Inflammatory macrophage (primary cell): ENCODE data around the gene MED10.

Experiments used
- DNase-seq, 2 donors: peaks; one replicate each; pipeline ENCODE4 v3.0.0-alpha.2; 2020 to 2022

MED10 gene

GRCh38 chr5:6398570-6399230 lies 20.4 kb upstream of the MED10 start:
- no peak for DNase-seq

GRCh38 chr5:6397536-6398269 lies 19.4 kb upstream of the MED10 start:
- no peak for DNase-seq

- no peak for DNase-seq
Measured at GRCh38 chr5:6396836-6397535, 18.6 kb upstream of the MED10 start.

- DNase-seq = no peak
Measured at GRCh38 chr5:6396043-6396442, 17.7 kb upstream of the MED10 start.

- DNase-seq = no peak
Measured at GRCh38 chr5:6395621-6396020, 17.3 kb upstream of the MED10 start.

GRCh38 chr5:6395102-6395445 lies 16.7 kb upstream of the MED10 start:
- no peak for DNase-seq

- no peak for DNase-seq
Measured at GRCh38 chr5:6394429-6395101, 16.2 kb upstream of the MED10 start.

- no peak for DNase-seq
Measured at GRCh38 chr5:6393596-6394194, 15.3 kb upstream of the MED10 start.

GRCh38 chr5:6392561-6392960 lies 14.2 kb upstream of the MED10 start:
- no peak for DNase-seq

- DNase-seq = no peak
Measured at GRCh38 chr5:6391151-6391550, 12.8 kb upstream of the MED10 start.

- no peak for DNase-seq
Measured at GRCh38 chr5:6389946-6390530, 11.7 kb upstream of the MED10 start.

- DNase-seq = no peak
Measured at GRCh38 chr5:6389397-6389796, 11.1 kb upstream of the MED10 start.

GRCh38 chr5:6387970-6388369 lies 9.6 kb upstream of the MED10 start:
- DNase-seq = no peak

GRCh38 chr5:6386271-6386670 lies 7.9 kb upstream of the MED10 start:
- no peak for DNase-seq

- no peak for DNase-seq
Measured at GRCh38 chr5:6384856-6385255, 6.5 kb upstream of the MED10 start.

- peak in 1 of 2 donors; percentile 25 for DNase-seq
Measured at GRCh38 chr5:6383376-6383775, 5.0 kb upstream of the MED10 start.

- no peak for DNase-seq
Measured at GRCh38 chr5:6379246-6379645, 899 bp upstream of the MED10 start.

- DNase-seq = no peak
Measured at GRCh38 chr5:6378766-6379103, 388 bp upstream of the MED10 start.

- no peak for DNase-seq
Measured at GRCh38 chr5:6377582-6377904, 804 bp downstream of the MED10 start.

GRCh38 chr5:6376974-6377520 lies 1.3 kb downstream of the MED10 start:
- no peak for DNase-seq

- DNase-seq = no peak
Measured at GRCh38 chr5:6373081-6373846, 5.1 kb downstream of the MED10 start.
